ENCODE data around the gene TNFRSF19. TPM values are rescaled to one million over a fixed set of nuclear protein-coding genes. Genes with fewer than 3 reads are reported as not detected.

Gene TNFRSF19
- total RNA-seq, 1 donor from 2014 or later, result not detected

DNA sequence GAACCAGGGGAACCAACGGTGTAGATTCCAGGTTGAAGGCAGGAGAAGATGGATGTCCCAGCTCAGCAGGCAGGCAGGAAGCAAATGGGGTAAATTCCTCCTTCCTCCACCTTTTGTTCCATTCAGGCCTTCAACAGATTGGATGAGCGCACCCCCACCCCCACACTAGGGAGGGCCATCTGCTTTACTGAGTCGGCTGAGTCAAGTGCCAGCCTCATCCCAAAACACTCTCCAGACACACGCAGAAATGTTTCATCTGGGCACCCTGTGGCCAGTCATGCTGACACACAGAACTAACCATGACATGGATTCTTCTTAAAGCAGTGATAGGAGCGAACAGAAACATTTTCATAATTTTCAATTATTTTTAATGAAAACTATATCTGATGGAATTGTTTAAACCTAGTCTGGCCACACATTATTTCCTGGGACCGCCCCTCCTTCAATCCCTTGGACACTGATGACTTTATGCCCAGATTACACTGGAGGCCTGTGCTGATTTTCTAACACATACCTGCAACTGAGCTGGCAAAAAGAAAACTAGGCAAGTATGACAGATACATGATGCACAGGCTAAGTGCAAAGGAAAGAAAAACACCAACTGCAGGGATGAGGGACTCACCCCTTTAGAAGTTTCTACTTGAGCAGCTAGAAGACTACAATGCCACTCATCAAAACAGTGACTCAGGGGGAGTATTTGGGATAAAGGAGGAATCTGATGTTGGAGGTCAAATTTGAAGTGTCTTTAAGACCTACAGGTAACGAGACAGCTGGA lies 154.2 kb downstream of the TNFRSF19 start:
- H3K27ac Mint-ChIP-seq, result no peak overlapping the region
- no peak for DNase-seq
- no peaks in the 10 kb centered on the region for H3K27me3 Mint-ChIP-seq
- ATAC-seq (ENCODE audit: low read depth), result no peak
- POLR2A ChIA-PET, result no interaction called here
- intact Hi-C loops (cut with micrococcal nuclease), result no loop called here
- peaks cover 2% of the 10 kb centered on the region for H3K9me3 Mint-ChIP-seq
- H3K4me3 Mint-ChIP-seq, result no peak overlapping the region
- CTCF ChIA-PET, result no interaction called here
- peaks cover 19% of the 10 kb centered on the region for H3K36me3 Mint-ChIP-seq (ENCODE audit: low read depth)
- H3K4me1 Mint-ChIP-seq, result no peaks in the 10 kb centered on the region
- no peak for TF ChIP-seq CTCF (IDR thresholded peaks at IDR 0.05)

Other genes with a start within 250 kb of the TNFRSF19 start
- gene SACS, start 136.7 kb upstream of the TNFRSF19 start, total RNA-seq, result 27.2 and 29.3 TPM in 2 replicates